Neural progenitor cell (in vitro differentiated cells): Measurements from ENCODE around the gene APEH.
A peak's percentile ranks its signal among the peaks of the same experiment; 100 is the strongest.

Source experiments
- CTCF ChIP-seq: fragments of 200-600 bp; sonication (generic); IDR thresholded peaks from 2 replicates; pipeline ENCODE4 v1.5.1; 2017; ENCODE audit warnings: antibody characterized with exemption, mild to moderate bottlenecking
- EZH2 ChIP-seq: fragments of 200-600 bp; sonication (generic); IDR thresholded peaks from 2 replicates; pipeline ENCODE4 v1.6.1; 2017; ENCODE audit warnings: antibody characterized with exemption, mild to moderate bottlenecking, moderate library complexity

GRCh38 chr3:49703443-49703927 is 29.3 kb downstream of the APEH start:
- TF ChIP-seq CTCF (peak; percentile 73), EZH2 (no peak)
